Breast epithelium (tissue), 3 donors: Measurements from ENCODE around the gene ABI2.

Experiments used
- POLR2A ChIP-seq: fragments of 450-650 bp; IDR thresholded peaks from one replicate; pipeline ENCODE4 v1.6.1; 2016; ENCODE audit warnings: antibody characterized with exemption, mild to moderate bottlenecking, moderate library complexity
- TF ChIP-seq, protein P1 (sequence below), 3 donors: fragments of 450-650 bp; IDR thresholded peaks; one replicate each; pipeline ENCODE4 v1.5.1; 2016 to 2017; ENCODE audit warnings: antibody characterized with exemption in 3 of 3, mild to moderate bottlenecking in 3 of 3, moderate library complexity in 3 of 3

DNA sequence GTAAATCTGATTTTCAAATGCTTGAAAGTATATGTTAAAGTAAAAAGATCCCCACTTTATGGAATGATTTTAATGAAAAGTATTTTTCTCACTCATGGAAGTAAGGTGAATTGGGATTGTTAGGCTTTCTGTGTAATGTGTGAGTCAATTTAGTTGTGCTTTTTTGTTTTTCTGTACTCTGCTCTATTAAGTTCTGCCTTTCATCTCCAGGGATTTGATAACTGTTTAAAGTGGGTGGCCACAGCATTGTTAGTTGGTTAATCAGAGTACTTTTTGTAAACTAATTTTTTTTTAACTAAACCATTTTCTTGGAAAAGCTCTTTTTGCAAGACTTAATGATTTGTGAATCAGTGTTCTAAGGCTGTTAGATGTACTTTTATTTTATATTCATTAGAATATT is 76.8 kb downstream of the ABI2 start:
- TF ChIP-seq, protein P1, sequence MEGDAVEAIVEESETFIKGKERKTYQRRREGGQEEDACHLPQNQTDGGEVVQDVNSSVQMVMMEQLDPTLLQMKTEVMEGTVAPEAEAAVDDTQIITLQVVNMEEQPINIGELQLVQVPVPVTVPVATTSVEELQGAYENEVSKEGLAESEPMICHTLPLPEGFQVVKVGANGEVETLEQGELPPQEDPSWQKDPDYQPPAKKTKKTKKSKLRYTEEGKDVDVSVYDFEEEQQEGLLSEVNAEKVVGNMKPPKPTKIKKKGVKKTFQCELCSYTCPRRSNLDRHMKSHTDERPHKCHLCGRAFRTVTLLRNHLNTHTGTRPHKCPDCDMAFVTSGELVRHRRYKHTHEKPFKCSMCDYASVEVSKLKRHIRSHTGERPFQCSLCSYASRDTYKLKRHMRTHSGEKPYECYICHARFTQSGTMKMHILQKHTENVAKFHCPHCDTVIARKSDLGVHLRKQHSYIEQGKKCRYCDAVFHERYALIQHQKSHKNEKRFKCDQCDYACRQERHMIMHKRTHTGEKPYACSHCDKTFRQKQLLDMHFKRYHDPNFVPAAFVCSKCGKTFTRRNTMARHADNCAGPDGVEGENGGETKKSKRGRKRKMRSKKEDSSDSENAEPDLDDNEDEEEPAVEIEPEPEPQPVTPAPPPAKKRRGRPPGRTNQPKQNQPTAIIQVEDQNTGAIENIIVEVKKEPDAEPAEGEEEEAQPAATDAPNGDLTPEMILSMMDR (IDR thresholded peaks at IDR 0.05): no peak
- TF ChIP-seq POLR2A: no peak
